ENCODE results near the gene TBL3.
"Not testable (repeated sequence)": the region's sequence is repeated elsewhere in the genome, so short reads cannot be mapped to it uniquely, and the experiment has no call there.

Gene TBL3

DNA sequence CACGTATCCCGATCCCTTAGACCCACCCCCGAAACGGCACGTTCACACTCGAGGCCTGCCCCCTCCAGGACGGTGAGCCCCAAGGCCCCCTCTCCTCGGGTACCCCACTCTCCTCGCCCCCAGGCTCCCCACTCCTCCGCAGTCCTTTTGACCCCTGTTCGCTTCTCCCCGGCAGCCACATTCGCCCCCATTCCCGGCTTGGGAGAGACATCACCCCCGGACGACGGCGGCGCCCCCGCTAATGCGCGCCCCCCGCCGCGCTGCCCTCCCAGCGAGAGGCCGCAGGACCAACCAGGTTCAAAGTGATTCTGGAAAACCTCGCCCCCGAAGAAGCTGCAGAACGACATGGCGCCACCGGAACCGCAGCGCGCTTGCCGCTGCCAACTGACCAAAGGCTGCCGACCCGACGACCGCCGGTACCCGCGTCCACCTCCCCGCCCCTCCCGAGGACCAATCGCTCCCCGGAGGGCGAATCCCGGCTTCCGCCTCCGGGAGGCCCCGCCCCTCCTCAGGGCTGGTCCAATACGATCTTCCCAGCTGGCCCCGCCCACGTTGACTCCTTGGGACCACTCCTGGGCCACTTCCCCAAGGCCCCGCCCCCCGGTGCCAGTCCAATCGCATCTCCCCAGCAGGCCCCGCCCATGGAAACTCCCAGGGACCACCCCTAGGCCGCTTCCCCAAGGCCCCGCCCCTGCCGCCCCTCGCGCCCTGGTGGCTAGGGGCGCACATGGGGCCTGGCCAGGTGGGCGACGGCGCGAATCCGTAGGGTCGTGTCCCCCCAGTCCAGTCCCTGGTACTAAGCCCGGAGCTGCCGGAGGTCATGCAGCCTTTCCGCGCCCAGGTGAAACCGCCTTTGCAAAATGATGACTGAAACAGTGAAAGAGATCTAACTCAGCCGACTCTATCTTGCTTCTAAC, 28.8 kb upstream of the TBL3 start, which contains the start of gene MSRB1:
MSRB1 (minus strand) TSS at position 390 of the 917 bp plus-strand sequence; CDS start at position 347, 43 bp downstream.
- DNase-seq (ENCODE audit: low read depth in 2 of 2), result peak; percentile 98 to 99

- DNase-seq (ENCODE audit: low read depth in 2 of 2), result no peak
Measured at GRCh38 chr16:1944612-1945199, 27.1 kb upstream of the TBL3 start.

GRCh38 chr16:1945559-1946391, 26.1 kb upstream of the TBL3 start:
- no peak for DNase-seq (ENCODE audit: low read depth in 2 of 2)

DNA sequence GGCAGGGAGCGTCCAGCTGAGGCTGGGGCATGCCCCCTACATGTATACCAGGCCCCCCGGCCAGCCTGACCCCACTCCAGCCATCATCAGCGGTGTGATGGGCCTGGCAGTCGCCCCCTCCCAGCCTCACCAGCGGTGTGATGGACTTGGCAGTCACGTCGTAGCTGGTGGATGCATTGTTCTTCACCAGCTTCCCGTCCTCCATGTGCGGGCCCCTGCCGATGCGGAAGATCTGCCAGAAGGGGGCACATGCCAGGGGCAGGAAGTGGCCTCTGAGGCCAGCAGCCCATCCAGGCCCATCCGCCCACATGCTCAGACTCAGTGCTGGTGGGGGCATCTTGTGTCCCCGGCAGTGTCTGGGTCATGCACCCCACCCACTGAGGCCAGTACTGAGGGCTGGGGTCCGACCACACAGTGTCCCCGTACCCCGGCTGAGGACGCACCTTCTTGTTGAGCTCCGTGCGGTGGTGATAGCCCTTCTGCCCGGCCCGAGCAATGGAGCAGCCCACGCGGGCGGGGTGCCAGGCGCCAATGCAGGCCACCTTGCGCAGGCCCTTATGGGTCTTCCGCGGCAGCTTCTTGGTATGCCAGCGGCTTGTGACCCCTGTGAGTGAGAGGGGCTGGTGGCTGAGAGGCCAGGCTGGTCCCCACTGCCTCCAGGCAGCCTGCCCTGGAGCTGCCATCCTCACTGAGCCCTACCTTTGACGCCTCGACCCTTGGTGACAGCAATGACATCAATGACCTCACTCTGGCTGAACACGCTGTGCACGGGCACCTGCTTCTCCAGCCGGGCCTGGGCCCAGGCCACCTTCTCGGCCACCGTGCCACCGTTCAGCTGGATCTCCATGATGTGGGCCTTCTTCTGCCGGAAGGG, 25.1 kb upstream of the TBL3 start:
- DNase-seq (ENCODE audit: low read depth in 2 of 2), result no peak

DNA sequence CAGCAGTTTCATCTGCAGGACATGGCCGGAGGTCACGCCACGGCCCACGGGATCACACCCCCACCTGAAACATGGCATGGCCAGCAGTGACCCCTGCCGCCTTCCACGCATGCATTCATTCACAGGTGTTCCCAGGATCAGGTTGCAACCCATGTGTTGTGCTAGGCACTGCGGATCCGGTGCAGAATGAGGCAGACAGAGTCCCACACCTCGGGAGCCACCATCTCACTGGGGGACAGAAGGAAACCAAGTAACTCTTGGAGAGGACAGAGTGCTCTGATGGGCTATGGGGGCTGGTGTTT, 24.5 kb upstream of the TBL3 start:
- no peak for DNase-seq (ENCODE audit: low read depth in 2 of 2)

DNA sequence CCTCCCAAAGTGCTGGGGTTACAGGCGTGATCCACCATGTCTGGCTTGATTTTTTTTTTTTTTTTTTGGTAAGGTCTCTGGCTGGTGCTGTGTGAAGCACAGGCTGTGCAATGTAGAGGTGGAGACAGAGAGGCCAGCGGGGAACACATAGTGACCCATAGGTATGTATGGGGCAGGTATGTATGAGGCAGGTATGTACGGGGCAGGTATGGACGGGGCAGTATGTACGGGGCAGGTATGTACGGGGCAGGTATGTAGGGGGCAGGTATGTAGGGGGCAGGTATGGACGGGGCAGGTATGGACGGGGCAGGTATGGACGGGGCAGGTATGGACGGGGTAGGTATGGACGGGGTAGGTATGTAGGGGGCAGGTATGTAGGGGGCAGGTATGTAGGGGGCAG, 22.3 kb upstream of the TBL3 start:
- DNase-seq (ENCODE audit: low read depth in 2 of 2), result no peak

DNA sequence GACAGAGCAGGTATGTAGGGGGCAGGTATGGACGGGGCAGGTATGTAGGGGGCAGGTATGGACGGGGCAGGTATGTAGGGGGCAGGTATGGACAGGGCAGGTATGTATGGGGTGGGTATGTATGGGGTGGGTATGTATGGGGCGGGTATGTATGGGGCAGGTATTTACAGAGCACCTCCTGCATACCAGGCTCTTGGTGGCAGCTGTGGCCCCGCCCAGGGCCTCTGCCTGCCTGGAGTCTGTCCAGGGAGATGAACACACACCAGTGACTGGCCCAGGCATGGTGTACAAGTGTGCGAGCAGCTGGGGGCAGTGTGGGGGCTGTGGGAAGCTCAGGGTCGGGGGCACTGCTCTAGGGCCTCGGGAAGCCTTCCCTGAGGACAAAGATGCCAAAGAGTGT, 21.8 kb upstream of the TBL3 start:
- no peak for DNase-seq (ENCODE audit: low read depth in 2 of 2)

GRCh38 chr16:1950559-1950958, 21.3 kb upstream of the TBL3 start:
- DNase-seq (ENCODE audit: low read depth in 2 of 2), result no peak

DNA sequence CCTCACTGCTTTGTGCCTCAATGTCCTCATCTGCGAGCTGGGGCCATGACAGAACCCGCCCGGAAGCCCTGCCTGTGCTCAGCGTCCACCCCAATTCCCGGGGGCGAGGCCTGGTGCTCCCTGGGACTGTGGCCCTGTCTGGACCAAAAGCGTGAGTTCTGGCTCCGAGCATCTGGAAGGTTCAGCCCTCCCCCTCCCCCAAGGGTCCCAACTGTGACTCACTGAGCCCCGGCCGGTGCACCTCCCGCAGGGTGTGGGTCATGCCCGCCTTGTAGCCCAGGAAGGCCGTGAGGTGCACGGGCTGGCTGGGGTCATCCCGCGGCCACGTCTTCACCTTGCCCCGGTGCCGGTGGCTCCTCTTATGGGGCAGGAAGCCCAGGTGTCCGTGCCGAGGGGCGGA, 18.1 kb upstream of the TBL3 start:
- DNase-seq (ENCODE audit: low read depth in 2 of 2), result no peak

DNA sequence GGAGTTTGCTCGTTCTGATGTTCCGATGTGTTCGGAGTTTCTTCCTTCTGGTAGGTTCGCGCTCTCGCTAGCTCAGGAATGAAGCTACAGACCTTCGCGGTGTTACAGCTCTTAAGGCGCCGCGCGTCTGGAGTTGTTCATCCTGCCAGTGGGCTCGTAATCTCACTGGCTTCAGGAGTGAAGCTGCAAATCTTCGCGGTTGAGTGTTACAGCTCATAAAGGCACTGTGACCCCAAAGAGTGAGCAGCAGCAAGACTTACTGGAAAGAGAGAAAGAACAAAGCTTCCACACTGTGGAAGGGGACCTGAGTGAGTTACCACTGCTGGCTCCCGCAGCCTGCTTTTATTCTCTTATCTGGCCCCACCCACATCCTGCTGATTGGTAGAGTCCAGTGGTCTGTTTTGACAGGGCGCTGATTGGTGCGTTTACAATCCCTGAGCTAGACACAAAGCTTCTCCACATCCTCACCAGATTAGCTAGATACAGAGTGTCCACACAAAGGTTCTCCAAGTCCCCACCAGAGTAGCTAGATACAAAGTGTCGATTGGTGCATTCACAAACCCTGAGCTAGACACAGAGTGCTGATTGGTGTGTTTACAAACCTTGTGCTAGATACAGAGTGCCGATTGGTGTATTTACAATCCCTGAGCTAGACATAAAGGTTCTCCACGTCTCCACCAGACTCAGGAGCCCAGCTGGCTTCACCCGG, 14.3 kb upstream of the TBL3 start:
- DNase-seq (ENCODE audit: low read depth in 2 of 2), result not testable (repeated sequence)

DNA sequence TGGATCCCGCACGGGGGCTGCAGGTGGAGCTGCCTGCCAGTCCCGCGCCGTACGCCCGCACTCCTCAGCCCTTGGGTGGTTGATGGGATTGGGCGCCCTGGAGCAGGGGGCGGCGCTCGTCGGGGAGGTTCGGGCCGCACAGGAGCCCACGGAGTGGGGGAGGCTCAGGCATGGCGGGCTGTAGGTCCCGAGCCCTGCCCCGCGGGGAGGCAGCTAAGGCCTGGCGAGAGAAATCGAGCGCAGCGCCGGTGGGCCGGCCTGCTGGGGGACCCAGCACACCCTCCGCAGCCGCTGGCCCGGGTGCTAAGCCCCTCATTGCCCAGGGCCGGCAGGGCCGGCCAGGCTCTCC, 13.7 kb upstream of the TBL3 start:
- not testable (repeated sequence) for DNase-seq (ENCODE audit: low read depth in 2 of 2)

GRCh38 chr16:1958715-1959268, 13.1 kb upstream of the TBL3 start:
- no peak for DNase-seq (ENCODE audit: low read depth in 2 of 2)

DNA sequence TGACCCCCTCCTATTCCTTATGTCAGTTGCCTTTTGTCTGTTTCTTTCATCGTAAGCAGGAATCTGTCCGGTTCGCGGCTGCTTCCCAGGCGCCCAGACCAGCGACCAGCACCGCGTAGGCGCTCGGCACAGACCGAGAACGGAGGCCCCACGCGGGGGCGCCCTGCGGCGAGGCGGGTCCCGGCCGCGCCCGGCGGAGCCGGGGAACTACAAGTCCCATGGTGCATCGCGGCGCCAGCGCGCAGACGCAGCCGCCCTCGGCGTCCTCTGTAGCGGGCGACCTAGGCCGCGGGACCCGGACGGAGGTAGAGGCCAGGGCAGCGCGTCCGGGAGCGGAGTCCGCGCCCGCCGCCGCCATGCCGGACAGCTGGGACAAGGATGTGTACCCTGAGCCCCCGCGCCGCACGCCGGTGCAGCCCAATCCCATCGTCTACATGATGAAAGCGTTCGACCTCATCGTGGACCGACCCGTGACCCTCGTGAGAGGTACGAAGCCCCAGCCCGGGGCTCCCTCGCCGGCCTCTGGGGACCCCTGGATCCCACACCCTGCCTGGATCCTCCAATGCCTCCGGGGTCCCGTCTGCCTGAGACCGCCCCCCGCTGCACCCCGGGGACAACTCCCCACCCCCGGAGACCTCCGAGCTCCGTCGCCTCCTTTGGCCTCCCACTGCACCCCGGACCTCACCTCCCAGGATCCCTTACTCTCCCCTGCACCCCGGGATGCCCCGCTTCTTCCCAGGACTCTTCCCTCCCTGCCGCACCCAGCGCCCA, 12.4 kb upstream of the TBL3 start, which contains the start of gene NDUFB10:
NDUFB10 (plus strand) TSS at position 270 of the 771 bp plus-strand sequence; CDS start at position 357, 87 bp downstream.
- peak; percentile 72 to 87 for DNase-seq (ENCODE audit: low read depth in 2 of 2)

DNA sequence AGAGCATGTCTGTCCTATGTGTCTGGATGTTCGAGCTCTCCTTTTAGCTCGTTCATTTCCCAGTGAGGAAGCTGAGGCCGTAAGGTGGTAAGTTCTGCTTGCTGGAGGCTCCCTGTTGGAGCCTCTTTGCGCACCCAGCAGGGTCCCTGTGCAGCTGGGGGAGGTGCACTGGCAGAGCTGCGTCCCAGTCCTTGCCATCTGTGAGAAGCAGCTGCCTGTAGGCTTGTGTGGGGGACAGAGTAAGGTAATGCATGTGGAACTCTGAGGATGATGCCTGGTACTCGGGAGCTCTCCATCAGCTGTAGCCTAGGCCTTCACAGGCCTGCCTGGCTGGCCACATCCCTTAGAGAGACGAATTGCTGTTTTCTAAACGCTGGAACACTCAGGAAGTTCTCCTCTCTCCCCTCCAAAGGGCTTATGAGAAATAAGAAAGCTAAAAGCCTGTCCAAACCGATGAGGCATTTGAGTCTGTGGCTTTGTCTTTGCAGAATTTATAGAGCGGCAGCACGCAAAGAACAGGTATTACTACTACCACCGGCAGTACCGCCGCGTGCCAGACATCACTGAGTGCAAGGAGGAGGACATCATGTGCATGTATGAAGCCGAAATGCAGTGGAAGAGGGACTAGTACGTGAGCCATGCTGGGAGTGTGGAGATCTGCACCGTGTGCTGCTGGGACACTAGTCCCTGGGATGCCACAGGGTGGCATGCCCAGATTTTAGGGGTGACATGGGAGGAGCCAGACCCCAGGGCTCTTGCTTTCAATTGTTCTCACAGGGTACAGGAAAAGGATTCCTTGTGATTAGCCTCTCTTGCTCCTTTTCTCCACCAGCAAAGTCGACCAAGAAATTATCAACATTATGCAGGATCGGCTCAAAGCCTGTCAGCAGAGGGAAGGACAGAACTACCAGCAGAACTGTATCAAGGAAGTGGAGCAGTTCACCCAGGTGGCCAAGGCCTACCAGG, 10.9 kb upstream of the TBL3 start:
- no peak for DNase-seq (ENCODE audit: low read depth in 2 of 2)

DNA sequence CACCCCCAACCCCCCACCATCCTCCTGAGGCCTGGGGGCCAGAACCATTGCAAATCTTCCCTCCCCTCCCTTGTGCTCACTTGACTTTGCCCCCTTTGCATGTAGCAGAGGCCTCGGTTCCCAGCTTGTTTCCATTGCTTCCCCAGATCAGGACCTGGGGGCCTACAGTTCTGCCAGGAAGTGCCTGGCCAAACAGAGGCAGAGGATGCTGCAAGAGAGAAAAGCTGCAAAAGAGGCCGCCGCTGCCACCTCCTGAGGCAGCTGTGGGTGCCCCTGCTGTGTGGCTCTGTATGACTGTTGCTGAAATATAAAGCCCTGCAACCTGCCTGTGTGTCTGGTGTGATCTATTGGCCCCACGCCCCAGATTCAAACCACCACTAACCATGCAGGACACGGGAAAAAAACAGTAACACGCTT, 10.2 kb upstream of the TBL3 start:
- no peak for DNase-seq (ENCODE audit: low read depth in 2 of 2)

DNA sequence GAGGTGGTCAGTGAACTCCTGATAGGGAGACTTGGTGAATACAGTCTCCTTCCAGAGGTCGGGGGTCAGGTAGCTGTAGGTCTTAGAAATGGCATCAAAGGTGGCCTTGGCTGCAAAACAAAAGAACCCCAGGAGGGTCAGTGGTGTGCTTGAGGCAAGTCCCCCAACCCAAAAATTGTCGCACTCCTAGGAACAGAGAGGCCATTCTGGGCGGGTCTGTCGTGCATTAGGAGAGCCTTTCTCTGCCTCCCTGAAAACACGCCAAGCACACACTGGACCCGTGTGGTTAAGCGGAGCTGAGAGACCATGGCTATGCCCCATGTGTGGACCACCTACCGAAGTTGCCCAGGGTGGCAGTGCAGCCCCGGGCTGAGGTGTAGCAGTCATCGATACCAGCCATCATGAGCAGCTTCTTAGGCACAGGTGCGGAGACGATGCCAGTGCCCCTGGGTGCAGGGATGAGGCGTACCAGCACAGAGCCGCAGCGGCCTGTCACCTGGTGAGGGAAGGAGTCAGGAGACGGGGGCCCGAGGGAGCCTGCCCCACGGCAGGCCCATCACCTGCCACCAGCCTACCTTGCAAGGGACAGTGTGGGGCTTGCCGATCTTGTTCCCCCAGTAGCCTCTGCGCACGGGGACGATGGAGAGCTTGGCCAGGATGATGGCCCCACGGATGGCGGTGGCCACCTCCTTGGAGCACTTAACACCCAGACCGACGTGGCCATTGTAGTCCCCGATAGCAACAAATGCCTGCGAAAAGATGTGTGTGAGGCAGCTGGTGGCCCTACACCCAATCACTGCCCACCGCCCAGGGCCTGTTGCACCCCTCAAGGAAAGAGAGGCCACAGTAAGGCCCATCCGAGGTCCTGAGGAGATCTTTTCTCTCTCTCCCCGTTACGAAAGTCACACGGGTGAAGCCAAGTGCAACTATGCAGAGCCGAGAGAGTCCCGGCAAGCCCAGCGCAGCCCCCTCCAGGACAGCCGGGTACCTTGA, 9.4 kb upstream of the TBL3 start:
- not testable (repeated sequence) for DNase-seq (ENCODE audit: low read depth in 2 of 2)

- peak in 1 of 2 donors; percentile 29 for DNase-seq (ENCODE audit: low read depth in 2 of 2)
Measured at GRCh38 chr16:1963806-1964505, 7.9 kb upstream of the TBL3 start.
